ENCODE results near the gene ZNF160.

- TF ChIP-seq SP1 (IDR thresholded peaks at IDR 0.05) (no peak), CTBP1 (IDR thresholded peaks at IDR 0.05; ENCODE audit: borderline replicate concordance) (no peak), BHLHE40 (IDR thresholded peaks at IDR 0.05; ENCODE audit: borderline replicate concordance) (no peak), ZNF384 (IDR thresholded peaks at IDR 0.05) (no peak), ARNT (IDR thresholded peaks at IDR 0.05) (no peak), TARDBP (IDR thresholded peaks at IDR 0.05) (no peak), SUZ12 (IDR thresholded peaks at IDR 0.05) (no peak), LEF1 (IDR thresholded peaks at IDR 0.05; ENCODE audit: borderline replicate concordance) (no peak), HDGF (IDR thresholded peaks at IDR 0.05; ENCODE audit: borderline replicate concordance) (no peak)
These were observed 55.8 kb downstream of the ZNF160 start for GRCh38 chr19:53047379-53047778.

All from HEK293T (cell line).